ENCODE measurements around the gene CAPN1. TPM values are rescaled to one million over a fixed set of nuclear protein-coding genes. Genes with fewer than 3 reads are reported as not detected.

The CAPN1 gene
- total and polyA plus RNA-seq, 2 of the 13 experiments (the other 11 are each of a cell fraction or from before 2014, with no cell fraction given): 57.3 to 82.6 TPM

GRCh38 chr11:65221026-65221425, 39.3 kb downstream of the CAPN1 start:
- no peak overlapping the region for H3K4me3 ChIP-seq (replicated peaks in 1 of 3; ENCODE audit: insufficient read depth in 1 of 3, low read depth in 2 of 3, low read length in 3 of 3)
- POLR2A ChIA-PET: interaction anchor here (1.0 kb wide), 1 partner anchor 41 kb away, joined by 3 read pairs; the partner anchor contains the start of gene POLA2
- in situ Hi-C loops (cut with HindIII; ENCODE audit: extremely low pct_ligation_motif_present, low pct_unique_long_range_greater_than_20kb): no loop called here

More at GRCh38 chr11:65221026-65221425, 39.3 kb downstream of the CAPN1 start:
- H3K9me3 ChIP-seq (ENCODE audit: low read length): no peaks in the 10 kb centered on the region
- H3K9ac ChIP-seq (ENCODE audit: insufficient read depth, low read depth, low read length): no peak overlapping the region
- 73% methylated on average over 10 of the region's 10 CpGs for WGBS (ENCODE audit: low lambda C conversion rate)
- CTCF ChIA-PET (ENCODE audit: low intra/inter-chr PET ratio, low total read pairs): no interaction called here
- H3K27me3 ChIP-seq (ENCODE audit: control insufficient read depth in 1 of 2, insufficient read depth in 2 of 2, low read length in 2 of 2): peaks cover 0 to 8% of the 10 kb centered on the region in 2 experiments; a peak in 1 of 5 replicates
- TF ChIP-seq ZNF503 (CRISPR knock-in tag; IDR thresholded peaks at IDR 0.05): no peak
- TF ChIP-seq FOXK2 (IDR thresholded peaks at IDR 0.05): no peak
- TF ChIP-seq ZNF20 (CRISPR knock-in tag; IDR thresholded peaks at IDR 0.05): no peak
- TF ChIP-seq ZNF501 (CRISPR knock-in tag; IDR thresholded peaks at IDR 0.05): no peak
- TF ChIP-seq CEBPB (IDR thresholded peaks at IDR 0.05; ENCODE audit: borderline replicate concordance, low read depth, low read length): no peak
- TF ChIP-seq ZNF569 (CRISPR knock-in tag; IDR thresholded peaks at IDR 0.05; ENCODE audit: borderline replicate concordance): no peak
- no peak for TF ChIP-seq ZNF570 (CRISPR knock-in tag; IDR thresholded peaks at IDR 0.05; ENCODE audit: borderline replicate concordance)
- no peak for TF ChIP-seq IRF9 (CRISPR knock-in tag; IDR thresholded peaks at IDR 0.05; ENCODE audit: borderline replicate concordance)
- TF ChIP-seq ZKSCAN1 (IDR thresholded peaks at IDR 0.05; ENCODE audit: low read length): no peak
- no peak for TF ChIP-seq ZNF574 (CRISPR knock-in tag; IDR thresholded peaks at IDR 0.05)
- TF ChIP-seq ZNF34 (CRISPR knock-in tag; IDR thresholded peaks at IDR 0.05; ENCODE audit: borderline replicate concordance): no peak
- TF ChIP-seq ZNF335 (CRISPR knock-in tag; IDR thresholded peaks at IDR 0.05): no peak
- TF ChIP-seq ZNF292 (CRISPR knock-in tag; IDR thresholded peaks at IDR 0.05; ENCODE audit: borderline replicate concordance, low read depth): no peak
- no peak for TF ChIP-seq TOE1 (CRISPR knock-in tag; IDR thresholded peaks at IDR 0.05)
- peaks cover 23% of the 10 kb centered on the region for H3K4me1 ChIP-seq (ENCODE audit: insufficient read depth, low read length)
- FAIRE-seq (no peak), ATAC-seq (no peak), DNase-seq (ENCODE audit: low spot score) (no peak)
- no peaks in the 10 kb centered on the region for H4K20me1 ChIP-seq (ENCODE audit: insufficient read depth, low read length)
- intact Hi-C loops (cut with micrococcal nuclease; ENCODE audit: unreplicated experiment): no loop called here
- H3K4me2 ChIP-seq (ENCODE audit: low read depth, low read length): no peak overlapping the region
- no peaks in the 10 kb centered on the region for H3K36me3 ChIP-seq (replicated peaks in 1 of 2; ENCODE audit: control insufficient read depth in 1 of 2, insufficient read depth in 2 of 2, low read length in 2 of 2)
- H3K79me2 ChIP-seq (ENCODE audit: insufficient read depth, low read length): no peaks in the 10 kb centered on the region
- BruUV-seq (replicated peaks): no TSS peak
- H3K27ac ChIP-seq (ENCODE audit: extremely low read length, insufficient read depth, low read length): no peak overlapping the region
- H2AFZ ChIP-seq (ENCODE audit: low read length): no peak overlapping the region
